Measurements from ENCODE around the gene MEIKIN. TPM values are rescaled to one million over a fixed set of nuclear protein-coding genes. Genes with fewer than 3 reads are reported as not detected.

Gene MEIKIN
- total RNA-seq, 1 donor from 2014 or later: not detected

- TF ChIP-seq, protein P1, sequence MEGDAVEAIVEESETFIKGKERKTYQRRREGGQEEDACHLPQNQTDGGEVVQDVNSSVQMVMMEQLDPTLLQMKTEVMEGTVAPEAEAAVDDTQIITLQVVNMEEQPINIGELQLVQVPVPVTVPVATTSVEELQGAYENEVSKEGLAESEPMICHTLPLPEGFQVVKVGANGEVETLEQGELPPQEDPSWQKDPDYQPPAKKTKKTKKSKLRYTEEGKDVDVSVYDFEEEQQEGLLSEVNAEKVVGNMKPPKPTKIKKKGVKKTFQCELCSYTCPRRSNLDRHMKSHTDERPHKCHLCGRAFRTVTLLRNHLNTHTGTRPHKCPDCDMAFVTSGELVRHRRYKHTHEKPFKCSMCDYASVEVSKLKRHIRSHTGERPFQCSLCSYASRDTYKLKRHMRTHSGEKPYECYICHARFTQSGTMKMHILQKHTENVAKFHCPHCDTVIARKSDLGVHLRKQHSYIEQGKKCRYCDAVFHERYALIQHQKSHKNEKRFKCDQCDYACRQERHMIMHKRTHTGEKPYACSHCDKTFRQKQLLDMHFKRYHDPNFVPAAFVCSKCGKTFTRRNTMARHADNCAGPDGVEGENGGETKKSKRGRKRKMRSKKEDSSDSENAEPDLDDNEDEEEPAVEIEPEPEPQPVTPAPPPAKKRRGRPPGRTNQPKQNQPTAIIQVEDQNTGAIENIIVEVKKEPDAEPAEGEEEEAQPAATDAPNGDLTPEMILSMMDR (IDR thresholded peaks at IDR 0.05; ENCODE audit: partially characterized antibody, unreplicated experiment): no peak
- H3K27ac Mint-ChIP-seq (ENCODE audit: unreplicated experiment): no peak overlapping the region
- H3K4me1 Mint-ChIP-seq (ENCODE audit: low read depth, unreplicated experiment): no peaks in the 10 kb centered on the region
- H3K36me3 Mint-ChIP-seq (ENCODE audit: unreplicated experiment): peaks cover 3% of the 10 kb centered on the region
- DNase-seq: no peak
- H3K27me3 Mint-ChIP-seq (ENCODE audit: unreplicated experiment): peaks cover 3% of the 10 kb centered on the region
- peaks cover 6% of the 10 kb centered on the region for H3K9me3 Mint-ChIP-seq (ENCODE audit: unreplicated experiment)
- no peak overlapping the region for H3K4me3 Mint-ChIP-seq (ENCODE audit: unreplicated experiment)
Measured at GRCh38 chr5:131986161-131986912, 40.9 kb upstream of the MEIKIN start.

DNA sequence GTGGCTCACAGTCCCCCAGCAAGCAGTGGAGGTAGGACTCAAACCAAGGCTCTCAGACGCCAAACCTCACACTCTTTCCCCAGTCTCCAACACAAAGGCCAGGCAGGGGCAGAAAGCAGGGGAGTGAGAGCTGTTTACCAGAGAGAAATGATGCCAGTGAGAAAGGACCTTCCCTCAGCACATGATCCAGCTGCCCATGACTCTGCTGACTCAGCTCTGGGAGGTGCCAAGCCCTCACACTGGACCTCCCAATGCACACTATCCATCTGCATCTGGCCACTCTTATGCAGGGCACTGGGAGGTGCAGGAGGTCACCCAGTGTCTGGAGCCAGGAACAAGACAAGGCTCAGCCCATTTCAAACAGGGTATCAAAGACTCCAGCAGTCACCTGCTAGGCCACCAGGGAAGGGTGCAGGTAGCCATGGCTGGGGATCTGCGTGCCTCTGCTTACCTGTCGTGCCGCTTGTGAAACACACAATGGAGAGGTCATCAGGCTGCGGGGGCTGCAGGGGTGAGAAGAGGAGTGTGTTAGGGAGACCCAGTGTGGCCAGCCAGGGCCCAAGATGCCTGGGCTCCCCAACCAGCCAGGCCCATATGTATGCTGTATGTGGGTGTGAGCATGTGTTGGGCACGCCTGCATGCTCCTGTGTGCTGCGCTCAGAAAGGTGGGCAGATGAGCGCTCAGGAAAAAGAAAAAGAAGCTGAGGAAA lies 39.6 kb upstream of the MEIKIN start:
- no peak for DNase-seq
- TF ChIP-seq, protein P1 (IDR thresholded peaks at IDR 0.05; ENCODE audit: partially characterized antibody, unreplicated experiment): no peak
- Mint-ChIP-seq H3K27me3 (ENCODE audit: unreplicated experiment) (peaks cover 3% of the 10 kb centered on the region), H3K4me3 (ENCODE audit: unreplicated experiment) (no peak overlapping the region), H3K9me3 (ENCODE audit: unreplicated experiment) (peaks cover 6% of the 10 kb centered on the region), H3K27ac (ENCODE audit: unreplicated experiment) (no peak overlapping the region), H3K36me3 (ENCODE audit: unreplicated experiment) (peaks cover 5% of the 10 kb centered on the region), H3K4me1 (ENCODE audit: low read depth, unreplicated experiment) (no peaks in the 10 kb centered on the region)

GRCh38 chr5:131983244-131983771 lies 37.8 kb upstream of the MEIKIN start:
- Mint-ChIP-seq H3K4me3 (ENCODE audit: unreplicated experiment) (no peak overlapping the region), H3K27me3 (ENCODE audit: unreplicated experiment) (peaks cover 2% of the 10 kb centered on the region), H3K27ac (ENCODE audit: unreplicated experiment) (no peak overlapping the region), H3K4me1 (ENCODE audit: low read depth, unreplicated experiment) (no peaks in the 10 kb centered on the region), H3K9me3 (ENCODE audit: unreplicated experiment) (peaks cover 6% of the 10 kb centered on the region), H3K36me3 (ENCODE audit: unreplicated experiment) (peaks cover 5% of the 10 kb centered on the region)
- TF ChIP-seq, protein P1 (IDR thresholded peaks at IDR 0.05; ENCODE audit: partially characterized antibody, unreplicated experiment): no peak
- DNase-seq: no peak

DNA sequence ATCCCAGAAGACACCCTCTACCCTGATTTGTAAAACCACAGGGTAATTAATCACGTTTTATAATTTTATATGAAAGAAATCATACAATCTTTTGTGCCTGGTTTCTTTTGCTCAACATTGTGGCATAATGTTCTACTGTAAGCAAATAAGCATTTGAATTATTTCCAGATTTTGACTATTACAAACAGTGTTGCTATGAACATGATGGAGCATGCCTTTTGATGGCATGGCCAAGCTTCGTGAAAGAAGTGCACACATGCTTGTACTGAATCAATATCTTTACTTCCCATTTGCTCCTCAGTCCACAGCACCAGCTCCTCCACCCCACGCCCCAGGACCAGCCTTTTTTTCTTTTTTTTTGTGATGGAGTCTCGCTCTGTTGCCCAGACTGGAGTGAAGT lies 36.1 kb upstream of the MEIKIN start:
- Mint-ChIP-seq H3K27me3 (ENCODE audit: unreplicated experiment) (peaks cover 2% of the 10 kb centered on the region), H3K9me3 (ENCODE audit: unreplicated experiment) (peaks cover 6% of the 10 kb centered on the region), H3K27ac (ENCODE audit: unreplicated experiment) (no peak overlapping the region), H3K4me1 (ENCODE audit: low read depth, unreplicated experiment) (no peaks in the 10 kb centered on the region), H3K4me3 (ENCODE audit: unreplicated experiment) (no peak overlapping the region), H3K36me3 (ENCODE audit: unreplicated experiment) (peaks cover 5% of the 10 kb centered on the region)
- TF ChIP-seq, protein P1 (IDR thresholded peaks at IDR 0.05; ENCODE audit: partially characterized antibody, unreplicated experiment): no peak
- DNase-seq: no peak

- H3K4me1 Mint-ChIP-seq (ENCODE audit: low read depth, unreplicated experiment): peaks cover 2% of the 10 kb centered on the region
- H3K9me3 Mint-ChIP-seq (ENCODE audit: unreplicated experiment): peaks cover 6% of the 10 kb centered on the region
- H3K4me3 Mint-ChIP-seq (ENCODE audit: unreplicated experiment): no peak overlapping the region
- peaks cover 5% of the 10 kb centered on the region for H3K36me3 Mint-ChIP-seq (ENCODE audit: unreplicated experiment)
- H3K27me3 Mint-ChIP-seq (ENCODE audit: unreplicated experiment): peaks cover 2% of the 10 kb centered on the region
- no peak for DNase-seq
- H3K27ac Mint-ChIP-seq (ENCODE audit: unreplicated experiment): no peak overlapping the region
- TF ChIP-seq, protein P1 (IDR thresholded peaks at IDR 0.05; ENCODE audit: partially characterized antibody, unreplicated experiment): no peak
Measured at GRCh38 chr5:131980696-131981095, 35.2 kb upstream of the MEIKIN start.
